ENCODE measurements around the gene ADCY3.

- TF ChIP-seq CAMTA2 (CRISPR knock-in tag; IDR thresholded peaks at IDR 0.05; ENCODE audit: borderline replicate concordance) (no peak), SNRNP70 (IDR thresholded peaks at IDR 0.05; ENCODE audit: low read depth, low read length) (no peak)
These were observed 93.3 kb downstream of the ADCY3 start for GRCh38 chr2:24826773-24827145.

Measured in HepG2 (cell line).